ENCODE data around the gene CD52. TPM values are rescaled to one million over a fixed set of nuclear protein-coding genes. Genes with fewer than 3 reads are reported as not detected.

CD52 gene
- total RNA-seq, 3 donors from 2014 or later, result 6.9 to 17.8 (median 13.1) TPM

GRCh38 chr1:26350701-26351589 is 33.2 kb downstream of the CD52 start:
- peak; percentile 67 for ATAC-seq
- intact Hi-C loops (cut with DNase I, micrococcal nuclease), result no loop called here
- H3K36me3 ChIP-seq (ENCODE audit: low read depth), result no peaks in the 10 kb centered on the region
- TF ChIP-seq CTCF (IDR thresholded peaks at IDR 0.05), result no peak
- peaks cover 13% of the 10 kb centered on the region for H3K4me1 ChIP-seq (ENCODE audit: low read depth)
- DNase-seq, result peak in 1 of 3 donors; percentile 45
- H3K9me3 ChIP-seq, result no peaks in the 10 kb centered on the region
- no peak overlapping the region for H3K4me3 ChIP-seq

- no peak for DNase-seq
- Histone ChIP-seq H3K36me3 (ENCODE audit: low read depth) (no peaks in the 10 kb centered on the region), H3K9me3 (no peaks in the 10 kb centered on the region), H3K4me1 (ENCODE audit: low read depth) (peaks cover 16% of the 10 kb centered on the region), H3K4me3 (no peak overlapping the region)
- ATAC-seq, result peak; percentile 57
- TF ChIP-seq CTCF (IDR thresholded peaks at IDR 0.05), result no peak
- intact Hi-C loops (cut with DNase I, micrococcal nuclease), result no loop called here
These were observed 34.0 kb downstream of the CD52 start for GRCh38 chr1:26351590-26352337.

GRCh38 chr1:26352338-26352679 is 34.6 kb downstream of the CD52 start:
- no peak for ATAC-seq
- TF ChIP-seq CTCF (IDR thresholded peaks at IDR 0.05), result no peak
- intact Hi-C loops (cut with DNase I, micrococcal nuclease), result no loop called here
- H3K4me1 ChIP-seq (ENCODE audit: low read depth), result peaks cover 19% of the 10 kb centered on the region
- no peak overlapping the region for H3K4me3 ChIP-seq
- no peaks in the 10 kb centered on the region for H3K9me3 ChIP-seq
- H3K36me3 ChIP-seq (ENCODE audit: low read depth), result no peaks in the 10 kb centered on the region
- DNase-seq, result no peak

- DNase-seq, result no peak
- Histone ChIP-seq H3K4me1 (ENCODE audit: low read depth) (peaks cover 25% of the 10 kb centered on the region), H3K36me3 (ENCODE audit: low read depth) (no peaks in the 10 kb centered on the region), H3K4me3 (no peak overlapping the region), H3K9me3 (no peaks in the 10 kb centered on the region)
- no peak for TF ChIP-seq CTCF (IDR thresholded peaks at IDR 0.05)
- no peak for ATAC-seq
- intact Hi-C loops (cut with DNase I, micrococcal nuclease), result no loop called here
These were observed 35.6 kb downstream of the CD52 start for GRCh38 chr1:26353210-26353859.

GRCh38 chr1:26353976-26354820 is 36.4 kb downstream of the CD52 start, which contains the start of gene CRYBG2:
Gene CRYBG2 (minus strand): TSS chr1:26354130. CDS start chr1:26346657, 7,473 bp downstream.
- Histone ChIP-seq H3K4me1 (ENCODE audit: low read depth) (peaks cover 32% of the 10 kb centered on the region), H3K4me3 (no peak within 1 kb of the TSS)

More at GRCh38 chr1:26353976-26354820, 36.4 kb downstream of the CD52 start, which contains the start of gene CRYBG2:
- intact Hi-C loops (cut with DNase I, micrococcal nuclease), result no loop called here
- Histone ChIP-seq H3K36me3 (ENCODE audit: low read depth) (no peaks in the 10 kb centered on the region), H3K9me3 (no peaks in the 10 kb centered on the region)
- no peak for TF ChIP-seq CTCF (IDR thresholded peaks at IDR 0.05)
- ATAC-seq (peak; percentile 64), DNase-seq (peak; percentile 82 to 88 (median 85))

Measured in mucosa of descending colon (tissue), 3 donors.